T-helper 9 cell (primary cell): ENCODE measurements around the gene TOM1L2.

ENCODE experiments used
- DNase-seq: peaks from one replicate; pipeline ENCODE4 v3.0.0-alpha.2; 2020

Gene TOM1L2

GRCh38 chr17:17871913-17872312 lies 100.3 kb downstream of the TOM1L2 start:
- DNase-seq, result no peak

- DNase-seq, result no peak
Observed at GRCh38 chr17:17870247-17870646, 102.0 kb downstream of the TOM1L2 start.

GRCh38 chr17:17868641-17869522 lies 103.3 kb downstream of the TOM1L2 start:
- no peak for DNase-seq

- DNase-seq, result no peak
Observed at GRCh38 chr17:17866897-17867296, 105.3 kb downstream of the TOM1L2 start.

DNA sequence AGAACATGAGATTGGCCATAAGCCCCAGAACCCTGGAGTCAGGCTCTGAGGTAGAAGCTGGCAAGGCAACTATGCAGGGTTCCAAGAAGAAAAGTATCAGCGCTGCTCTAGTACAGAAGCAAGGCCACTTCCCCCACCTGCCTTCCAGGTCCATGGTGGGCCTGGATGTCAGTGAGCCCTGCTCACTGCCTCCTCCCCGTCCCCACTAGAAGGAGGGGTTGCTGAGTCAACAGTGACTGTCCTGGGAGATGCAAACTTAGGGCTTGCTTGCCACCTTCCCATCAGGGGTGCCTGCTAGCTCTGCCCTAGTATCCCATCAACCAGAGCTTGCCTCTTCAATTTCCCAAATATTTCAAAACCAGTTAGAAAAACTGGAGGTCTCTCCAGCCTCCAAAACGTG lies 105.8 kb downstream of the TOM1L2 start:
- DNase-seq, result no peak

DNA sequence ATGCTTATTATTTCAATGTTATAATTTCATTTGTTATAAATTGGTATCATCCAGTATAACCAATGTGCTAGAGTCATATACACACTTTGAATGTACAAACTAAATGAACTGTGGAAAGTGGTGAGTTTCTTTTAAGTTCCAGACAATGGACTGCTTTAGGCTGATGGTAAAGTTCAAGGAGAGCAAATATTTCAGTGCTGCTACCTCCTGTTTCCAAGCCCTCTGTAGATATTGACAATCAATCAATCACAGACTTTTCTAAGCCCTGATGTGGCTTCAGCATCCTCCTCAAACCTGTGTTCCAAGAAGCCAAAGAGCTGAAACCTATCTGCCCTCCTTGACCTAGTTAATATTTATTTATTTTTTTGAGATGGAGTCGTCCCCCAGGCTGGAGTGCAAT lies 107.2 kb downstream of the TOM1L2 start:
- no peak for DNase-seq

DNA sequence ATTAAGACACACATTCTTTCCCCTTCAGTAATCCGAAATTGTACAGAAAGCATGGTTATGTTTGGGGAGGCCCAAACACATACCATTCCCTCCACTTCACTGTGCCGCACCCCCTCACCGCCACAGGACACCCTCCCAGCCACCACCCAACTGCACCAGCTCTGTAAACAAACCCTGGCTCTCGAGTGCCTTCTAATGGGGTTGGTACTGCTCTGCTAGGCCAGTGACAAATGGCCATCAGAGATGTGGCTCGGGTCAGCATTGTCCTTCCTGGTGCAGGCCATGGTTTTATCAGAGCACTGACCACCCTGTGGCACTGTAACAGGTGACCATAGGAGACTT lies 111.5 kb downstream of the TOM1L2 start:
- DNase-seq, result no peak

DNA sequence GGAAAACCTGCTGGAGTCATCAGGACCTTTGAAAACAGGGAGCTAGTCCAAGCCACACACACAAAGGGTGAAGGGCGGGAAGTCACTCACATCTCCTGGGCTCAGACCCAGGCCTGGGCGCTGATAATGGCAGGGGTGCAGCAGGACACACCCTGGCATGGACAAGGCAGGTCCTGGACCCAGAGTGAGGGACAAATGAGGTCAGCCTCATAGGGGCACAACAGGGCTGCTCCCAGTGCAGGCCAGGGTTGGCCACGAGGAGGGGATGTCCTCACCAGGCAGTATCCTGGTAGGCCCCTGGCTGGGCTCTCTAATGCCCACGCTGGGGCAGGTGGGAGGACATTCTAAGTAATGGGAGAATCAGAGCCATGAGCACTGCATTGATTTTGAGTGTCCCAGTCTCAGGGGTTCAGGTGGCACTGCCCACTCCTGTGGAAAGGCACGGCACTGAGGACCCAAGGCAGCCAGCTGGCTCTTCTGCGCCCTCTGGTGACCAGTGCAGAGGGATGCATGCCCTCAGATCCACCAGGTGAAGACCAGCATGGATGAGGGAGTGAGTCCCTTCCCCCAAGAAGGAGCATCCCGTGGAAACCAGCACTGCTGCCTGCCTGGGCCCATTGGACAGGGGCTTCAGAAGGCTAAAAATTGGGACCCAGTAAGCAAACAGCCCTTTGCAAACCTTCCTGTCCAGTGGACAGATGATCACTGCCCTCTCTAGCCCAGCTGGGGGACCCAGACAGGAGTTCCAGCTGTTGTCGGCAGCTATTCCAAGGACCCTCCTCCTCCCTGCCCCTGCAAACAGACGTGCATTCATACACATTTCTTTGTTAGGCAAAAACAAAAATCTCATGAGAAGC lies 112.1 kb downstream of the TOM1L2 start:
- peak; percentile 68 for DNase-seq

DNA sequence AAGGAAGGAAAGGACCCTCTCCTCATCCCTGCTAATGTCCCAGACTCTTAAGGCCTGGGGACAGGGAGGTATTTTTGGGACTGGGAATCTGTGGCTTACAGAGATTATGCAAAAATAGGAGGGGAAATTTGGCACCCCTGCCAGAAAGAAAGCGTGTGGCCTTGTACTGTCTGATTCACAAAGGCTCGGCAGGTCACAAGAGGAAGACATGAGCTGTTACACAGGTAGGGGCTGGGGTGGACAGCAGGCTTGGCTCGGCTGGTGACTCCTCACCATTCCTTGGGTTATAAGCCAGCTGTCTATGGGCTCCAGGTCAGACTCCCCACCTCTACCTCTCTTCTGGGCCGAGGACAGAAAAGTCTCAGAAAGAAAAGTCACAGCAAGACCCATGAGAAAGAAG lies 114.7 kb downstream of the TOM1L2 start:
- DNase-seq, result no peak

GRCh38 chr17:17856386-17856785 lies 115.8 kb downstream of the TOM1L2 start:
- DNase-seq, result no peak

- DNase-seq, result no peak
Observed at GRCh38 chr17:17855976-17856375, 116.2 kb downstream of the TOM1L2 start.

DNA sequence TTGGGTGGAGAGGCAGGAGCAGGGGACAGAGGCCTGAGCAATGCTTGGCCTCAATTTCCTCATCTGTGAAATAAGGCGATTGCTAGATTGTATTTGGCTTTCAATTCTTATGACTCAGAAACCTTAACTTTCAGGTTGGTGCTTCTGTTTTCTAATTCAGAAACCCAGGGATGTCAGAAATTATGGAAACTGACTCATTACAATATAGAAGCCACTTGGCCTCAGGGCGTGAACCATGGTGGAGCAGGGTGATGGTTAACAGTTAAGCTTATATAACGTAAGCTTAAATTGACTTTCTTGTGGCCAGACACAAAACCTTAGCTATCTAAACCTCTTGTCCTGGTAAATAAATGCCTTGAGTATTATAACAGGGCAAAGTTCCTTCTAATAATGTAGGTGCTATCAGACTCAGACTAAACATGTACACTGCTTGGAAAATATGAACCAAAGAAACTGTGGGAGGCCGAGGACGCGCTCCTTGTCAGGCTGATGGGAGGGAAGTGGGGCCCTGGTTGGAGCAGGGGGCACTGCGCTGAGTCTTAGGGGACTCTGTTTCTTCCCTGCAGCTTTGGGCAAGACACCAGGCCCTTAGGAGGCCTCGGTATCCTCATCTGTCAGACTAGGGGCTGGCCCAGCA lies 118.3 kb downstream of the TOM1L2 start:
- DNase-seq, result no peak

DNA sequence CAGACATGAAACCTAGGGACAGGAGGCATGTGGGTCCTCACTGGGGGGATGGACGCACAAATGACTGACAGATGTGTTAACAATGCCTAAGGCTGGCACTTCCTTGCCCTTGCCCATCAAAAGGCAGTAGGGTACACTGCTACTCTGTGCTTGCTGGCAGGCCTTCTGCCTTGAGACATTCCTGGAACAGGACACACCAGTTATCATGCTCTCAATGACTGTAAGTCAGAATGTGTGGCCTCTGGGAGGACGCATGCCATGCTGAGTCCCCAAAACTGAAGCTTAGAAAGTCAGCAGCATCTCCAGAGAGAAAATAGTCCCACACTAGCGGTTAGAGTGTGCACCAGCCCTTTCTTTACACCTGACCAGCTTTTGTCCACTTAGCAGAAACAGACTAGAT lies 119.3 kb downstream of the TOM1L2 start:
- DNase-seq, result no peak

GRCh38 chr17:17851103-17852002 lies 120.8 kb downstream of the TOM1L2 start:
- DNase-seq, result no peak

GRCh38 chr17:17849845-17850373 lies 122.3 kb downstream of the TOM1L2 start:
- DNase-seq, result peak; percentile 42

DNA sequence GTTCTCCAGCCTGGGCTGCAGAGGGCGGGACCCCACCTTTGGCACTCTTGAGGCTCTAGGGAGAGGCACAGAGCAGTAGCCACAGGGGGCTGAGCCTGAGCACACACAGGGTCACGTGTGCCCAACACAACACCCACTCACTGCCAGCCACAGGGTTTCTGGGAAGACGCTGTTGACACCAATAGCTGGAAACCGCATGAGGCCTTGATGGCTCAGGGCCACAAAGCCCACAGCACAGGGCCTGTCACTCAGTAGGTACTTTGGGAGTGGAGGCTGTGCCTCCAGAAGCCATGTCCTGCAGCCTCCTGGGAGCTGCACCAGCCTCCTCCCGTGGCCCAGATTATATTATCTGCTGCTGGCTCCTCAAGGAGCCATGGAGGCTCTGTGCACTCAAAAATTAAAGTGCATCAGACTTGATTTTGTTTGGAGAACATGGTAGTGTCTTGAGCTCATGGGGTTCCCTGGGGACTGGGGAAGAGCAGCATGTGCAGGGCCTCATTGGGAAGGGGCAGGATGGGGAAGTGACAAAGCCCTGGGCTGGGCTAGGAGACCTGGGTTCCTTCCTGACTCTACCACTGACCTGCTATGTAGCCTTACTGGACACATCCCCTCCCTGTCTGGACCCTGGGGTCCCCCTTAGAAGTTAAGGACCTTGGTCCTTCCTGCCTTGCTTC lies 122.9 kb downstream of the TOM1L2 start:
- DNase-seq, result peak; percentile 66

DNA sequence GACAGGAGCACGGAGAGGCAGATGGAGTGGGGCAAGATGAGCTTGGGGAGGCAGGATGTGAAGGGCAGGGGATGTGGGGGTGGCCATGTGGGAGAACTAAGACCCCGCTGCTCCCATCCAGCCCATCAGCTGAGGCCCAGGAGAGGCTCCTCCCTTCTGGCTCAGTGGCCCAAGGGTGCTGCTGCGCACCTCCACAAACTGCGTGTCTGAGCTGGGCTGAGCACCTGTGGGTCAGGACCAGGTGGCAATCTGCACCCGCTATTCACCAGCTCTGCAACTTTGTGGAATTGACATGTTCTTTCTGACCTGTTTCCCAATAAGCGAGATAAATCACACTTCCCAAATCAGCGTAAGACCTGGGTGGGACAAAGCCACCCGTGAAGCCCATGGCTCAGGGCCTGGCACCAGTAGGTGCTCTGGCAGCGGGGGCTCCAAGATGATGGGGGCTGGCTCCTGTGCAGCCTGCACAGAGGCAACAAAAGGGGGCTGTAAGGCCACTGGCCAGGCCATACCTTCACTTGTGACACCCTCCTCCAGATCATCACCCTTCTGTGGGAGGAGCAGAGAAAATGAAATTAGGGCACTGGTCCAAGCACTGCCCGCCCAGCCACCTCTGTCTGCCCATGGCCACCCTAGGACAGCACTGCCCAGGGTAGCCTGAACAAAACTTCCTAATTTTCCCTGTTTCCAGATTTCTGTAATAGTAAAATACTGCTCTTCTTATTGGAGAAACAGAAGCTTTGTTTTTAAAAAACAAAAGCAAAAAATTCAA lies 123.7 kb downstream of the TOM1L2 start:
- DNase-seq, result no peak

DNA sequence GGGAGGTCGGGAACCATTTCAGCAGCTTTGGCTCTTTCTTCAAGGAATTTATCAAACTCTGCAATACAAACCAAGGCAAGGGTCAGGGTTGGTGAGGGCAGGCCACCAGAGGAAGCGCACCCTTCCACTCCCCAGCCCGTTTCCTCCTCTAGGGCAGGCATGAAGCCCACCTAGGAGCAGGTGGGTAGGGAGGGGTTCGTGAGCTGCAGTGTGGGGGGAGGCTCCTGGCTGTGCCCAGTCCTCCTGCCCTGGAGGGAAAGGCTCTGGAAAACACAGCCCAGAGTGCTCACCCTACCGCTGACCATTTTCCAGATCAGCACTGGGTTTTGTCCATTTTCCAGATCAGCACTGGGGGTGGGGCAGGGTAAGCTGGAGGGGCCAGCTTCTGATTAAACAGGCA lies 124.5 kb downstream of the TOM1L2 start:
- no peak for DNase-seq

GRCh38 chr17:17847118-17847689 lies 125.0 kb downstream of the TOM1L2 start:
- no peak for DNase-seq

DNA sequence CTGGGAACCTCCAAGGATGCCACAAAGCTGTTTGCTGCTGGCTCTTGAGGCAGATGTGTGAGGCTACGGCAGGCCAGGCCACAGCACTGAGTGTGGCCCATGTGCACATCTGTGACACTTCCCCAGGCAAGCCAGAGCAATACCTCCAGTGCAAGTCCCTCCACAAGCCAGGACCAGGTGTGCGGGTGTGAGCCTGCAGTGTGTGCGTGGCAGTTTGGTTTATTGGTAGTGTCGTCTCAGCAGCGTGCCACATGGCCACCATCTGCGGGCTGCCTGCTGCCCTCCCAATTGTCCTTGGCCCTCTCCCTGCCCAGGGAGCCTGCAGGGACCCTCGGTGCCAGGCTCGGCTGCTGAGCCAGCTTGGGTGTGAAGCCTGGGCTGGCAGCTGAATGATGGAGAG lies 125.6 kb downstream of the TOM1L2 start:
- DNase-seq, result no peak
